MM.1S (cell line): ENCODE results near the gene EPYC.

ENCODE experiments used
- DNase-seq: peaks from one replicate; pipeline ENCODE4 v3.0.0-alpha.2; 2015
- H2AFZ ChIP-seq: fragments of 300-600 bp; sonication (generic); 2 replicates; pipeline ENCODE4 v1.6.0; 2016; ENCODE audit warnings: antibody characterized with exemption, low read length
- H3F3A ChIP-seq: fragments of 300-600 bp; sonication (generic); 2 replicates; pipeline ENCODE4 v1.6.1; 2016; ENCODE audit warnings: mild to moderate bottlenecking, antibody characterized with exemption, low read length, moderate library complexity, mixed read lengths; ENCODE audit not compliant: insufficient read depth
- H3K27ac ChIP-seq: fragments of 300-600 bp; sonication (generic); 2 replicates; pipeline ENCODE4 v1.5.1; 2016; ENCODE audit warnings: mild to moderate bottlenecking, low read length
- H3K27me3 ChIP-seq: fragments of 300-600 bp; sonication (generic); replicated peaks from 2 replicates; pipeline ENCODE4 v1.6.0; 2016; ENCODE audit warnings: low read length; ENCODE audit not compliant: insufficient read depth
- H3K36me3 ChIP-seq: fragments of 300-600 bp; sonication (generic); replicated peaks from 2 replicates; pipeline ENCODE4 v1.6.1; 2016; ENCODE audit warnings: mild to moderate bottlenecking, low read length, mixed read lengths; ENCODE audit not compliant: insufficient read depth
- H3K4me1 ChIP-seq: fragments of 300-600 bp; sonication (generic); 2 replicates; pipeline ENCODE4 v1.6.1; 2016; ENCODE audit warnings: low read length, mixed read lengths
- H3K4me2 ChIP-seq: fragments of 300-600 bp; sonication (generic); 2 replicates; pipeline ENCODE4 v1.6.0; 2016; ENCODE audit warnings: low read depth, low read length
- H3K4me3 ChIP-seq: fragments of 300-600 bp; sonication (generic); 2 replicates; pipeline ENCODE4 v1.5.1; 2016; ENCODE audit warnings: low read length, mixed read lengths
- H3K79me2 ChIP-seq: fragments of 300-600 bp; sonication (generic); 2 replicates; pipeline ENCODE4 v1.6.1; 2016; ENCODE audit warnings: mixed run types, low read length, mixed read lengths
- H3K9ac ChIP-seq: fragments of 300-600 bp; sonication (generic); 2 replicates; pipeline ENCODE4 v1.6.1; 2016; ENCODE audit warnings: low read length, mixed read lengths
- H3K9me2 ChIP-seq: fragments of 300-600 bp; sonication (generic); replicated peaks from 2 replicates; pipeline ENCODE4 v1.6.1; 2016; ENCODE audit warnings: mild to moderate bottlenecking, low read length, mixed read lengths; ENCODE audit not compliant: insufficient read depth
- H3K9me3 ChIP-seq: fragments of 300-600 bp; sonication (generic); replicated peaks from 2 replicates; pipeline ENCODE4 v1.6.1; 2016; ENCODE audit warnings: mild to moderate bottlenecking, low read length, mixed read lengths; ENCODE audit not compliant: insufficient read depth
- H4K20me1 ChIP-seq: fragments of 300-600 bp; sonication (generic); 2 replicates; pipeline ENCODE4 v1.6.1; 2016; ENCODE audit warnings: mild to moderate bottlenecking, low read length, moderate library complexity, mixed read lengths; ENCODE audit not compliant: insufficient read depth
- CTCF ChIP-seq: fragments of 300-600 bp; sonication (generic); IDR thresholded peaks from 2 replicates; pipeline ENCODE4 v1.5.1; 2016; ENCODE audit warnings: antibody characterized with exemption, low read length, mixed read lengths
- EZH2 ChIP-seq: fragments of 300-600 bp; sonication (generic); optimal IDR thresholded peaks from 2 replicates; pipeline ENCODE3; 2017; ENCODE audit warnings: low read depth, mild to moderate bottlenecking, antibody characterized with exemption, low read length, mixed read lengths
- EZH2phosphoT487 ChIP-seq: fragments of 300-600 bp; sonication (generic); IDR thresholded peaks from 2 replicates; pipeline ENCODE4 v1.6.1; 2018; ENCODE audit warnings: antibody characterized with exemption, low read length

Gene EPYC

GRCh38 chr12:90964616-90965015 is 40.2 kb downstream of the EPYC start:
- no peak overlapping the region for H2AFZ ChIP-seq

GRCh38 chr12:90963946-90964345 is 40.8 kb downstream of the EPYC start:
- H4K20me1 ChIP-seq = no peaks in the 10 kb centered on the region
- no peak overlapping the region for H3K9ac ChIP-seq
- no peaks in the 10 kb centered on the region for H3K79me2 ChIP-seq
- H3K36me3 ChIP-seq = no peaks in the 10 kb centered on the region
- H3K4me3 ChIP-seq = no peak overlapping the region
- no peak for DNase-seq
- no peaks in the 10 kb centered on the region for H3K9me3 ChIP-seq
- no peak overlapping the region for H3K27ac ChIP-seq
- no peaks in the 10 kb centered on the region for H3K27me3 ChIP-seq
- H2AFZ ChIP-seq = no peak overlapping the region
- no peak overlapping the region for H3K4me2 ChIP-seq
- no peaks in the 10 kb centered on the region for H3K9me2 ChIP-seq
- TF ChIP-seq CTCF (no peak), EZH2 (no peak), EZH2phosphoT487 (no peak)
- H3F3A ChIP-seq = no peaks in the 10 kb centered on the region
- H3K4me1 ChIP-seq = no peaks in the 10 kb centered on the region

More at GRCh38 chr12:90964616-90965015, 40.2 kb downstream of the EPYC start:
- H3K4me3 ChIP-seq = no peak overlapping the region
- H3F3A ChIP-seq = no peaks in the 10 kb centered on the region
- TF ChIP-seq EZH2phosphoT487 (no peak), CTCF (no peak), EZH2 (no peak)
- no peaks in the 10 kb centered on the region for H3K79me2 ChIP-seq
- no peak overlapping the region for H3K4me2 ChIP-seq
- H3K9me3 ChIP-seq = no peaks in the 10 kb centered on the region
- DNase-seq = no peak
- no peaks in the 10 kb centered on the region for H3K36me3 ChIP-seq
- H3K27ac ChIP-seq = no peak overlapping the region
- no peaks in the 10 kb centered on the region for H3K27me3 ChIP-seq
- no peaks in the 10 kb centered on the region for H4K20me1 ChIP-seq
- no peaks in the 10 kb centered on the region for H3K4me1 ChIP-seq
- H3K9ac ChIP-seq = no peak overlapping the region
- H3K9me2 ChIP-seq = no peaks in the 10 kb centered on the region

GRCh38 chr12:90961154-90961553 is 43.6 kb downstream of the EPYC start:
- Histone ChIP-seq H3K9me2 (no peaks in the 10 kb centered on the region), H3K4me3 (no peak overlapping the region), H3K9me3 (no peaks in the 10 kb centered on the region), H3F3A (no peaks in the 10 kb centered on the region), H3K4me2 (no peak overlapping the region), H4K20me1 (no peaks in the 10 kb centered on the region), H3K79me2 (no peaks in the 10 kb centered on the region), H2AFZ (no peak overlapping the region), H3K4me1 (no peaks in the 10 kb centered on the region), H3K36me3 (no peaks in the 10 kb centered on the region), H3K27me3 (no peaks in the 10 kb centered on the region), H3K9ac (no peak overlapping the region), H3K27ac (no peak overlapping the region)
- DNase-seq = no peak
- TF ChIP-seq EZH2 (no peak), EZH2phosphoT487 (no peak), CTCF (no peak)
